Neutrophil (primary cell): ENCODE data around the gene CAVIN1.
A peak's percentile ranks its signal among the peaks of the same experiment; 100 is the strongest.

Experiments used
- H3K27ac ChIP-seq: fragments of 200-600 bp; sonication (generic); 2 replicates; pipeline ENCODE4 v1.5.1; 2016; ENCODE audit warnings: mild to moderate bottlenecking, moderate library complexity
- H3K27me3 ChIP-seq: fragments of 200-600 bp; sonication (generic); 2 replicates; pipeline ENCODE4 v1.6.0; 2016; ENCODE audit warnings: mild to moderate bottlenecking
- H3K36me3 ChIP-seq: fragments of 200-600 bp; sonication (generic); 2 replicates; pipeline ENCODE4 v1.5.1; 2017
- H3K4me1 ChIP-seq, 2 experiments: fragments of 200-600 bp in 1 of 2; sonication (generic) in 1 of 2; 1 replicate in 1 of 2; 2 replicates in 1 of 2; pipeline versions ENCODE4 v1.5.1 to v1.6.1; 2013 to 2016; ENCODE audit warnings: low read depth in 1 of 2, low read length in 1 of 2, mild to moderate bottlenecking in 1 of 2, moderate library complexity in 1 of 2; ENCODE audit not compliant: control insufficient read depth in 1 of 2, insufficient read depth in 1 of 2
- H3K4me3 ChIP-seq, 2 experiments: fragments of 200-600 bp in 1 of 2; sonication (generic) in 1 of 2; 1 replicate in 1 of 2; 2 replicates in 1 of 2; pipeline ENCODE4 v1.5.1; 2013 to 2016; ENCODE audit warnings: low read depth in 1 of 2, low read length in 1 of 2, mild to moderate bottlenecking in 1 of 2, moderate library complexity in 1 of 2
- H3K9me3 ChIP-seq: fragments of 200-600 bp; sonication (generic); 2 replicates; pipeline ENCODE4 v1.5.1; 2016
- TF ChIP-seq, protein P1 (sequence below): fragments of 200-600 bp; sonication (generic); IDR thresholded peaks from 2 replicates; pipeline ENCODE4 v1.5.1; 2016; ENCODE audit warnings: antibody characterized with exemption

Gene CAVIN1

DNA sequence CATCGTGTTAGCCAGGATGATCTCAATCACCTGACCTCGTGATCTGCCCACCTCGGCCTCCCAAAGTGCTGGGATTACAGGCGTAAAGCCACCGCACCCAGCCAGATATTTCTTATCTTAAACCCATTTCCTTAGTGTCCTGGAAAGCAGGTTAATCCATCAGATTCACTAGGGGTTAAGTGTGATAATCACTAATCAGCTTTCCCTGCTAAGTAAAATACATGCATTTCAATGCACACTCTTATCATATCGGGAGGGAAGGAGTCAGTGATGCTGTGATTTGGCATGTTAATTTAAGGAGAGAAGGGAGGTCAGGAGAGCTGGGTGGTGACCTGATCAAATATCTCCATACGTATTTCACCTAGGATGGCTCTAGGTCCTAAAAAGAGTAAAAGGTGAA lies 63.9 kb downstream of the CAVIN1 start:
- Histone ChIP-seq H3K36me3 (peaks cover 5% of the 10 kb centered on the region), H3K27me3 (no peaks in the 10 kb centered on the region), H3K27ac (no peak overlapping the region), H3K4me1 (peaks cover 23 to 35% of the 10 kb centered on the region in 2 experiments), H3K4me3 (no peak overlapping the region), H3K9me3 (no peaks in the 10 kb centered on the region)
- TF ChIP-seq, protein P1, sequence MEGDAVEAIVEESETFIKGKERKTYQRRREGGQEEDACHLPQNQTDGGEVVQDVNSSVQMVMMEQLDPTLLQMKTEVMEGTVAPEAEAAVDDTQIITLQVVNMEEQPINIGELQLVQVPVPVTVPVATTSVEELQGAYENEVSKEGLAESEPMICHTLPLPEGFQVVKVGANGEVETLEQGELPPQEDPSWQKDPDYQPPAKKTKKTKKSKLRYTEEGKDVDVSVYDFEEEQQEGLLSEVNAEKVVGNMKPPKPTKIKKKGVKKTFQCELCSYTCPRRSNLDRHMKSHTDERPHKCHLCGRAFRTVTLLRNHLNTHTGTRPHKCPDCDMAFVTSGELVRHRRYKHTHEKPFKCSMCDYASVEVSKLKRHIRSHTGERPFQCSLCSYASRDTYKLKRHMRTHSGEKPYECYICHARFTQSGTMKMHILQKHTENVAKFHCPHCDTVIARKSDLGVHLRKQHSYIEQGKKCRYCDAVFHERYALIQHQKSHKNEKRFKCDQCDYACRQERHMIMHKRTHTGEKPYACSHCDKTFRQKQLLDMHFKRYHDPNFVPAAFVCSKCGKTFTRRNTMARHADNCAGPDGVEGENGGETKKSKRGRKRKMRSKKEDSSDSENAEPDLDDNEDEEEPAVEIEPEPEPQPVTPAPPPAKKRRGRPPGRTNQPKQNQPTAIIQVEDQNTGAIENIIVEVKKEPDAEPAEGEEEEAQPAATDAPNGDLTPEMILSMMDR: no peak

DNA sequence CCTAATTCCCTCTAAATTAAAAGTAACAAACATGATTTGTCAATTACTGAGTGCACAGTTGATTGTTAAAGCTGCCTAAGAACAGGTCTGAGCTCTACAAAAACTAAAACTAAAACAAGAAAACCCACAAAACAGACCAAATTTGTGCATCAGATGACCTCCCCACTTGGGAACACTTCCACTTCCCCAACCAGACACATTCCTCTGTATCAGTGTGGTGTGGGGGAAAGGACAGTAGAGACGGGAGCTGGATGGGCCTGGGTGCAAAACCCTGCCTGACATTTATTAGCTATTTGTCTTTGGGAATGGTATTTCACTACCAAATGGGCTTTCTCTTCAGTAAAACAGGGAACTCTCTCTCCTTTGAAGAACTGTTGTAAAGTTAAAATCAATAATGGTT lies 64.6 kb downstream of the CAVIN1 start:
- Histone ChIP-seq H3K4me1 (peaks cover 16 to 28% of the 10 kb centered on the region in 2 experiments), H3K4me3 (no peak overlapping the region), H3K27ac (peak overlapping the region; percentile 57), H3K27me3 (no peaks in the 10 kb centered on the region), H3K36me3 (peaks cover 5% of the 10 kb centered on the region), H3K9me3 (no peaks in the 10 kb centered on the region)
- TF ChIP-seq, protein P1: no peak

DNA sequence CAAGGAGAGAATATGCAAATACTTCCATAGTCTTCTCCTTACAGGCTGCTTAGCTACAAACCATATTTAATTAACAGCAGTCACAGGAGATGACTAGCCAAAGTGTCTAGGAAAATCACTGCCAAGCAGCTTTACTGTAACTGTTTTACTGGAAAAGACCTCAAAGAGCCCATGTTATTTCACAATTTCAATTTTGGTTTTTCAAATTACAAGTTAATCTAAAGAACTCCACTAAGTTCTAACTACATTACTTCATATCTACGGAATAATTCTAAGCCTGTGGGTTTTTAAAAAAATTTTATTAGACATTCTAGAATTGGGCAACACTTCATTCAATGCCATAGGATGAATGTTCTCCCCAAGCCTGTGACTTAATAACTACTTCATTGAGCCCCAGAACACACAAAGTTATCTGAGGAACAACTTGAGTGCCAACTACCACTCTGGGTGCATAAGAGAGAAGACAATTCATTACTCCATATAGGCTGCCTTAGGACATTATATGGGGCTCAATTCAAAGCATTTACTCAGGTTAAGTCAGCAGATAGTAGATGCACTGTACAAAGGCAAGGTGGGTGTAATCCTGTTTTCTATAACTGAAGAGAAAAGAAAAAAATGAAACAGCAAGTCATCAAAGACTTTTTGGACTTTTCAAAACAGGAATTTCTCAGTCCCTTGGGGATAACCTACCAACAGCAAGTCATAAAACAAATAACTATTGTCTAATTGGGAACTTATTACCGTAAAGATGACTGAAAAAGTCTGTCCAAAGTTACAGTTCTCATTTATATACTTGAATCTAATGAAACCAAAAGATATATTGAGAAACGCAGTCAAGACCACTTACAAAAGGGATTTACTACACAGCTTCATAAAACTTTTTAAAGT lies 67.9 kb downstream of the CAVIN1 start:
- H3K9me3 ChIP-seq: no peaks in the 10 kb centered on the region
- H3K27me3 ChIP-seq: no peaks in the 10 kb centered on the region
- H3K4me1 ChIP-seq: peaks cover 0 to 10% of the 10 kb centered on the region in 2 experiments
- H3K4me3 ChIP-seq: no peak overlapping the region
- H3K36me3 ChIP-seq: peaks cover 5% of the 10 kb centered on the region
- TF ChIP-seq, protein P1: no peak
- H3K27ac ChIP-seq: peak overlapping the region; percentile 44
